ENCODE results near the gene CHST12.

The CHST12 gene

DNA sequence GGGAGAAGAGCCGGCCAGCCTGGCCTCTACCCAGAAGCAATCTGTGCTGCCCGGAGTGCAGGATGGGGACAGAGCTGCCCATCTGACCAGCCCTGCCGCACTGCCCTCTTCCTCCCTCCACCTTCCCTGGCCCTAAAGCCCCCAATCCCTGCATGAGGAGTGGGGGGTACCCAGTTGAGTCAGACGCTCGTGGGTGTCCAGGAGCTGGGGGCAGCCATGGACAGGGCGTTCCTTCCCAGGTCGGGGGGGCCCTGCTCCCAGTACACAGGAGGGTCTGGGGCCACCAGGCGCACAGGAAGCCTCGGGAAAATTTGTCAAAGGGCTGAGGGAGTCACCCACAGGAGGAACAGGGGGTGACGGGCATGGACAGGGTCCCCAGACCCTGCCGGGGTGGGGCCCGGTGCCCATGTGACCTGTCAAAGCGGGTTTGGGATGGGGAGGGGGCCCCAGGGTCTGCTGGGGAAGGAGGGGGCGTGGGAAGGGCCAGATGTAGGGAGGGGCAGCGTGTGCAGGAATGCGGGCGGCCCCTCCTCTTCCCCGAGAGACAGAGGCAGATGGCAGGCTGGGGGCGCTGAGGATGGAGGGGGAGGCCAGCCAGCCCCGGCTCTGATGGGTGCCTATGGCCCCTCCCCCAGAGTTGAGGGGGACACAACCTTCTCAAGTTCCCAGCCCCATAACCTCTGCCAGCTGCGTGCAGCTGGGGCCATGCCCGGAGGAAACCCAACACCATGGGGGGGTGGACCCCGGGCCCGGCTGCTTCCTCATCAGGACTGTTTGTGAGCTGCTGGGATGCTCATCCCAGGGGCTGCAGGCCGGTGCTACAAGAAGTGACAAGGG, 94.3 kb downstream of the CHST12 start:
- no peak for DNase-seq (ENCODE audit: low read depth, low spot score)

Data from activated naive CD8-positive, alpha-beta T cell treated with anti-CD3 and anti-CD28 coated beads, Interleukin-2, amount 50 U/mL, for 16 hours (primary cell).